ENCODE measurements around the gene ATAD3B. TPM values are rescaled to one million over a fixed set of nuclear protein-coding genes. Genes with fewer than 3 reads are reported as not detected.

ATAD3B gene
- total and polyA plus RNA-seq, 2 of the 13 experiments (the other 11 are each of a cell fraction or from before 2014, with no cell fraction given) = 9.6 to 31.1 TPM

DNA sequence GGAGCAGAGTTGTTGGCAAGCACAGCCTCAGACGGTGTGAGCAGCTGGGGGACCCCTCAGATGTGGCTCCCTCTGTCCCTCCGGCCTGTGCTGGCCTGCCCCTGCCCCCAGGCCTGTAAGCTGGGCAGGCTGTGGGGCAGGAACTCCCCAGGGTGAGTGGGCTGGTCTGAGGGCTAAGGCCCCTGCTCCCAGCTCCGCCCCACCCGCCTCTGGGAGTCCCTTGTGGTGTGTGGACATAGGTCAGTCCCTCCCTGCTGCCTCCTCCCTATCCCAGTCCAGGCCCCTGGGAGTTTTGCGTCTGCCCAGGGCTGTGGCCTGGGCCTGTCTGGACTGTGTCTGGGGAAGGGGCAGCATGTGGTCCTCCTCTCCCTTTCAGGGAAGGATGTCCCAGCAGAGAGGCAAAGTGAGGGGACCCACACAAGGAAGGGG, 39.7 kb upstream of the ATAD3B start (continued):
- TF ChIP-seq TCF7 (IDR thresholded peaks at IDR 0.05; ENCODE audit: low read depth) (no peak), AKAP8 (CRISPR knock-in tag; IDR thresholded peaks at IDR 0.05) (peak; percentile 97), TBP (CRISPR knock-in tag; IDR thresholded peaks at IDR 0.05) (no peak), NCOA1 (CRISPR knock-in tag; IDR thresholded peaks at IDR 0.05) (no peak; the same call in 1 of the 2 replicates)

DNA sequence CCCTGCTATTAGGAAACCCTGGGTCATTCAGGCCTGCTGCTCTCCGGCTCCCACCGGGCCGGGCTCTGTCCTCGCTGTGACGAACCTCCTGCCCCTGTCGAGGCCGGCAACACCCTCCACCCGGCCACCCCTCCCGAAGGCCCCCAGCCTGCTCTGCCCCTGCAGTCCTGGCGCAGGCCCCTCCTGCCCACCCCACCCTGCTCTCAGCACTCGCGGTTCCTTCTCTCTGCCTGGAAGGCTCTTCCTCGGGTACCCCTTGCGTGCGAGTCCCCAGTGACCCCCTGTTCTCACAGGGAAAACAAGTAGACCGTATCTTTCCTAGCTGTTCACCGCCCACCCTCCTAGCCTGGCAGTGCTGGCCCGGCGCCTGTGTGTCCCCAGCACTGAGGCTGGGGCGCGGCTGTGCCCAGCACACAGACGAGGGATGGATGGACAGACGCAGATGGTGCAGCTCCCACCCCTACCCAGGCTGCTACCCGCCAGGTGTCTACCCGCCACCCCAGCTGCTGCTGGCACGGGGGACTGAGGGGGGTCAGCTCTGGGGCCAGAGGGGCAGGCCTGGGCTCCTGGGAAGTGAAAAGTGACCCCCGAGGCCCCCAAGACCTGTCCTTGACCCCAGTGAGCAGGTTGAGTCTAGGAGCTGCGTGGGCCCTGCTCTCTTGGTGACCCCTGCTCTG, 39.2 kb upstream of the ATAD3B start:
- no peak for DNase-seq (ENCODE audit: low spot score)
- ATAC-seq = peak; percentile 7
- Histone ChIP-seq H3K27me3 (ENCODE audit: control insufficient read depth in 1 of 2, insufficient read depth in 2 of 2, low read length in 2 of 2) (no peaks in the 10 kb centered on the region), H3K4me1 (ENCODE audit: insufficient read depth, low read length) (peaks cover 52% of the 10 kb centered on the region), H2AFZ (ENCODE audit: low read length) (no peak overlapping the region), H3K4me2 (ENCODE audit: low read depth, low read length) (peak overlapping the region; percentile 89), H3K79me2 (ENCODE audit: insufficient read depth, low read length) (peaks cover 25% of the 10 kb centered on the region), H3K36me3 (replicated peaks in 1 of 2; ENCODE audit: control insufficient read depth in 1 of 2, insufficient read depth in 2 of 2, low read length in 2 of 2) (no peaks in the 10 kb centered on the region; a peak in 1 of 5 replicates), H3K27ac (ENCODE audit: extremely low read length, insufficient read depth, low read length) (peak overlapping the region; percentile 94), H3K9me3 (ENCODE audit: low read length) (no peaks in the 10 kb centered on the region), H4K20me1 (ENCODE audit: insufficient read depth, low read length) (no peaks in the 10 kb centered on the region), H3K9ac (ENCODE audit: insufficient read depth, low read depth, low read length) (peak overlapping the region; percentile 88), H3K4me3 (replicated peaks in 1 of 3; ENCODE audit: insufficient read depth in 1 of 3, low read depth in 2 of 3, low read length in 3 of 3) (peak overlapping the region; percentile 72 to 88 (median 79))
- intact Hi-C loops (cut with micrococcal nuclease; ENCODE audit: unreplicated experiment) = no loop called here
- in situ Hi-C loops (cut with HindIII; ENCODE audit: extremely low pct_ligation_motif_present, low pct_unique_long_range_greater_than_20kb) = no loop called here
- FAIRE-seq = no peak
- TSS peak; percentile 52 for BruUV-seq (replicated peaks)
- ChIA-PET CTCF (ENCODE audit: low intra/inter-chr PET ratio, low total read pairs) (no interaction called here), POLR2A (interaction anchor here (0.7 to 11.0 kb wide), 16 partner anchors 8 to 246 kb away, joined by 3 to 355 read pairs (median 10); partner anchors contain the start of genes ANKRD65, AURKAIP1, CCNL2 and MIB2)
- WGBS (ENCODE audit: low lambda C conversion rate) = 0% methylated on average over 6 of the region's 28 CpGs
- TF ChIP-seq HMGA1 (CRISPR knock-in tag; conservative IDR thresholded peaks at IDR 0.05) = no peak
- TF ChIP-seq, protein P1, sequence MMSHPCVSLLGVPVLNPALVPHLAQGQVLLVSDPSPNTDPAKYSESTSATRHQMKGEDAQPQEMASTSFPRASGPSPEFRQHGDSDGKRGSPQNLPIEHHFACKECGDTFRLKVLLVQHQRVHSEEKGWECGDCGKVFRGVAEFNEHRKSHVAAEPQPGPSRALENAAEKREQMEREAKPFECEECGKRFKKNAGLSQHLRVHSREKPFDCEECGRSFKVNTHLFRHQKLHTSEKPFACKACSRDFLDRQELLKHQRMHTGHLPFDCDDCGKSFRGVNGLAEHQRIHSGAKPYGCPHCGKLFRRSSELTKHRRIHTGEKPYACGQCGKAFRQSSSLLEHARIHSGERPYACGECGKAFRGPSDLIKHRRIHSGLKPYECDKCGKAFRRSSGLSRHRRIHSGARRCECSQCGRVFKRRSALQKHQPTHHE (CRISPR knock-in tag; IDR thresholded peaks at IDR 0.05; ENCODE audit: borderline replicate concordance) = 0 out of 2 replicates have a peak, but pooled peaks have one; percentile 24
- peak; percentile 39 for TF ChIP-seq HNRNPK (IDR thresholded peaks at IDR 0.05; ENCODE audit: low read depth, low read length, poor library complexity, severe bottlenecking)
- peak; percentile 12; the same call in 1 of the 2 replicates for TF ChIP-seq SP2 (CRISPR knock-in tag; IDR thresholded peaks at IDR 0.05)
- no peak for TF ChIP-seq DMAP1 (CRISPR knock-in tag; IDR thresholded peaks at IDR 0.05)
- TF ChIP-seq ZNF354B (CRISPR knock-in tag; IDR thresholded peaks at IDR 0.05) = 0 out of 2 replicates have a peak, but pooled peaks have one; percentile 56
- peak; percentile 21; the same call in 1 of the 2 replicates for TF ChIP-seq PHF20 (CRISPR knock-in tag; IDR thresholded peaks at IDR 0.05)
- 0 out of 2 replicates have a peak, but pooled peaks have one; percentile 42 for TF ChIP-seq HOXA9 (CRISPR knock-in tag; IDR thresholded peaks at IDR 0.05; ENCODE audit: borderline replicate concordance)
- 0 out of 2 replicates have a peak, but pooled peaks have one; percentile 17 for TF ChIP-seq ZSCAN30 (CRISPR knock-in tag; IDR thresholded peaks at IDR 0.05)
- 0 out of 2 replicates have a peak, but pooled peaks have one; percentile 18 for TF ChIP-seq CAMTA2 (CRISPR knock-in tag; IDR thresholded peaks at IDR 0.05; ENCODE audit: borderline replicate concordance)
- TF ChIP-seq, protein P2, sequence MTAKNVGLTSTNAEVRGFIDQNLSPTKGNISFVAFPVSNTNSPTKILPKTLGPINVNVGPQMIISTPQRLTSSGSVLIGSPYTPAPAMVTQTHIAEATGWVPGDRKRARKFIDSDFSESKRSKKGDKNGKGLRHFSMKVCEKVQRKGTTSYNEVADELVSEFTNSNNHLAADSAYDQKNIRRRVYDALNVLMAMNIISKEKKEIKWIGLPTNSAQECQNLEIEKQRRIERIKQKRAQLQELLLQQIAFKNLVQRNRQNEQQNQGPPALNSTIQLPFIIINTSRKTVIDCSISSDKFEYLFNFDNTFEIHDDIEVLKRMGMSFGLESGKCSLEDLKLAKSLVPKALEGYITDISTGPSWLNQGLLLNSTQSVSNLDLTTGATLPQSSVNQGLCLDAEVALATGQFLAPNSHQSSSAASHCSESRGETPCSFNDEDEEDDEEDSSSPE (CRISPR knock-in tag; IDR thresholded peaks at IDR 0.05) = 0 out of 2 replicates have a peak, but pooled peaks have one; percentile 0
- no peak; the same call in 1 of the 2 replicates for TF ChIP-seq ZNF547 (CRISPR knock-in tag; IDR thresholded peaks at IDR 0.05)
- no peak for TF ChIP-seq ZNF496 (CRISPR knock-in tag; IDR thresholded peaks at IDR 0.05; ENCODE audit: insufficient replicate concordance)
- TF ChIP-seq ZNF430 (CRISPR knock-in tag; IDR thresholded peaks at IDR 0.05) = peak; percentile 11; the same call in 1 of the 2 replicates
- no peak for TF ChIP-seq SPEN (CRISPR knock-in tag; IDR thresholded peaks at IDR 0.05; ENCODE audit: low read depth)
- peak; percentile 1; the same call in 1 of the 2 replicates for TF ChIP-seq ERF (CRISPR knock-in tag; IDR thresholded peaks at IDR 0.05)
- TF ChIP-seq ZNF746 (CRISPR knock-in tag; IDR thresholded peaks at IDR 0.05) = peak; percentile 8; the same call in 1 of the 2 replicates
